ENCODE results near the gene MVB12B. TPM values are rescaled to one million over a fixed set of nuclear protein-coding genes. Genes with fewer than 3 reads are reported as not detected.

MVB12B gene
- total and polyA plus RNA-seq, 2 of the 8 experiments (the other 6 are each of a cell fraction or from before 2014, with no cell fraction given): 2.6 to 5.0 TPM

DNA sequence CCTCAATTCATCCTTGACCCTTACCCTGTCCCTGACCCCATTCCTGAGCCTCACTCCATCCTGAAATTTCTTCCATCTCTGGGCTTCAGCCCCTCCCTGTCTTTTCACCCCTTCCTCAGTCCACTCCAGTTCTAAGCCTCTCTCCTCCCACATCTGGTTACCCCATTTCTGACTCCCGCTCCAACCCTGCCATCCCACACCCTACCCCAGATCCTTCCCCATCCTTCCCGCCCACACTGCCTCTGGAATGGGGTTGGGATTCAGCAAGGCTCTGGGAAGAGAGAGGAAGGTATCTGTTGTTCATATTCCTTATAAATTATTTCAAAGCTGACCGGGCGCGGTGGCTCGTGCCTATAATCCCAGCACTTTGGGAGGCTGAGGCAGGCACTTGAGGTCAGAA, 29.9 kb upstream of the MVB12B start:
- no peak overlapping the region for H2BK120ac ChIP-seq (replicated peaks; ENCODE audit: low read depth, low read length)
- H2BK20ac ChIP-seq (ENCODE audit: low read length): no peak overlapping the region
- no peak overlapping the region for H2AFZ ChIP-seq (ENCODE audit: low read length)
- no peaks in the 10 kb centered on the region; a peak in 1 of 7 replicates for H3K27me3 ChIP-seq (replicated peaks in 1 of 4; ENCODE audit: control insufficient read depth in 3 of 4, extremely low read depth in 1 of 4, insufficient read depth in 3 of 4, low read length in 3 of 4)
- H4K91ac ChIP-seq (replicated peaks; ENCODE audit: insufficient read length, low read length): no peak overlapping the region
- no peak overlapping the region for H4K5ac ChIP-seq (ENCODE audit: insufficient read length, low read depth, low read length)
- H3K36me3 ChIP-seq (ENCODE audit: control insufficient read depth in 2 of 4, insufficient read depth in 4 of 4, low read length in 3 of 4): no peaks in the 10 kb centered on the region
- H3K4me2 ChIP-seq (ENCODE audit: insufficient read depth in 1 of 2, low read depth in 2 of 2, low read length in 2 of 2): no peak overlapping the region
- no peak overlapping the region for H3K23ac ChIP-seq (ENCODE audit: insufficient read length)
- no peak overlapping the region for H3K4me3 ChIP-seq (ENCODE audit: extremely low read depth in 1 of 4, insufficient read depth in 2 of 4, low read depth in 3 of 4, low read length in 4 of 4)
- no peaks in the 10 kb centered on the region for H4K20me1 ChIP-seq (replicated peaks in 1 of 2; ENCODE audit: control insufficient read depth in 1 of 2, insufficient read depth in 2 of 2, low read length in 2 of 2)
- H2BK5ac ChIP-seq (ENCODE audit: low read depth, low read length): no peak overlapping the region
- H2BK15ac ChIP-seq (ENCODE audit: low read length): no peak overlapping the region
- H3K14ac ChIP-seq (ENCODE audit: insufficient read length): no peak overlapping the region
- POLR2A ChIA-PET (ENCODE audit: partially characterized antibody): no interaction called here
- DNase-seq (ENCODE audit: low read depth in 1 of 2, low spot score in 2 of 2): no peak
- H3K9me3 ChIP-seq (ENCODE audit: insufficient read depth in 2 of 2, low read depth in 1 of 2, low read length in 1 of 2): no peaks in the 10 kb centered on the region
- no peaks in the 10 kb centered on the region for H3K23me2 ChIP-seq (ENCODE audit: low read depth, low read length)
- 79% methylated on average over 6 of the region's 6 CpGs; no CpG with 5 or more reads in 1 of the 2 experiments for WGBS, 2 experiments (ENCODE audit: extremely low coverage in 1 of 2, insufficient coverage in 1 of 2, insufficient read length in 1 of 2, insufficient replicate concordance in 2 of 2, low coverage in 1 of 2, low lambda C conversion rate in 2 of 2, missing lambda C conversion rate in 1 of 2)
- no peak overlapping the region for H3K4ac ChIP-seq (replicated peaks; ENCODE audit: insufficient read length, low read depth, low read length)
- no peak overlapping the region for H3K18ac ChIP-seq (ENCODE audit: extremely low read depth, low read length)
- H2BK12ac ChIP-seq (ENCODE audit: low read depth, low read length): no peak overlapping the region
- no peak overlapping the region for H3K27ac ChIP-seq (ENCODE audit: low read depth, low read length)
- H3K56ac ChIP-seq (replicated peaks; ENCODE audit: insufficient read length, low read depth, low read length): no peak overlapping the region
- no peaks in the 10 kb centered on the region for H3K79me2 ChIP-seq (ENCODE audit: control insufficient read depth in 1 of 2, insufficient read depth in 2 of 2, low read length in 2 of 2)
- no peaks in the 10 kb centered on the region for H3K4me1 ChIP-seq (replicated peaks in 1 of 4; ENCODE audit: control insufficient read depth in 3 of 4, insufficient read depth in 4 of 4, low read length in 3 of 4)
- no peak overlapping the region for H3K9ac ChIP-seq (replicated peaks in 1 of 4; ENCODE audit: extremely low read depth in 1 of 4, low read depth in 3 of 4, low read length in 3 of 4)
- no peak overlapping the region for H4K8ac ChIP-seq (ENCODE audit: extremely low read depth, insufficient read depth, low read length)
- no peak for FAIRE-seq
- no peak for TF ChIP-seq TCF12 (IDR thresholded peaks at IDR 0.05; ENCODE audit: low read depth, low read length)
- H3K79me1 ChIP-seq (ENCODE audit: low read depth, low read length): no peaks in the 10 kb centered on the region
- H2AK5ac ChIP-seq (ENCODE audit: low read depth, low read length): no peak overlapping the region
- CTCF ChIA-PET (ENCODE audit: partially characterized antibody): interaction anchor here (0.6 to 8.0 kb wide), 4 partner anchors 14 to 195 kb away, joined by 3 to 63 read pairs (median 8); no protein-coding TSS in a partner anchor
